Esophagus squamous epithelium (tissue), 5 donors: ENCODE data around the gene NDUFS1. TPM values are rescaled to one million over a fixed set of nuclear protein-coding genes. Genes with fewer than 3 reads are reported as not detected.

Source experiments
- DNase-seq: peaks from one replicate; lab custom pipeline; 2025; lab: John Stamatoyannopoulos, UW
- H3K27ac ChIP-seq, 4 donors: fragments of 200-600 bp; sonication (generic); one replicate each; pipeline ENCODE4 v1.5.1; 2016 to 2019; ENCODE audit warnings: mild to moderate bottlenecking in 1 of 4
- H3K27me3 ChIP-seq, 4 donors: fragments of 200-600 bp; sonication (generic); 1 replicate in 3 of 4; 2 replicates in 1 of 4; pipeline versions ENCODE4 v1.5.1 to v1.6.0; 2017 to 2021; ENCODE audit warnings: antibody characterized with exemption in 1 of 4
- H3K36me3 ChIP-seq, 3 donors: fragments of 200-600 bp; sonication (generic); one replicate each; pipeline ENCODE4 v1.5.1; 2016 to 2019
- H3K4me1 ChIP-seq, 3 donors: fragments of 200-600 bp; sonication (generic); one replicate each; pipeline ENCODE4 v1.5.1; 2017 to 2019
- H3K4me3 ChIP-seq, 4 donors: fragments of 200-600 bp; sonication (generic); 1 replicate in 3 of 4; 2 replicates in 1 of 4; pipeline ENCODE4 v1.5.1; 2016 to 2019; ENCODE audit warnings: mild to moderate bottlenecking in 2 of 4, moderate library complexity in 1 of 4
- H3K9me3 ChIP-seq, 3 donors: fragments of 200-600 bp; sonication (generic); one replicate each; pipeline ENCODE4 v1.5.1; 2016 to 2019
- POLR2A ChIP-seq, 4 donors: fragments of 450-650 bp; IDR thresholded peaks; one replicate each; pipeline ENCODE4 v1.6.1; 2017; ENCODE audit warnings: antibody characterized with exemption in 4 of 4, mild to moderate bottlenecking in 4 of 4, moderate library complexity in 3 of 4
- WGBS, 2 donors: methylation state at CpG; one replicate each; pipeline ENCODE4 v1.1.5; 2018; 5-methylcytosine and 5-hydroxymethylcytosine counted together
- intact Hi-C: fragments of 100-400 bp; cut with DNase I; formaldehyde crosslinking; loops from one replicate; pipeline ENCODE4 v1.15.0; 2022
- small RNA-seq, 4 donors: library from RNA; depleted of rRNA; stranded (forward); fragments of <200 nt; gene quantifications; one replicate each; pipeline ENCODE3, GENCODE V24; 2016
- total RNA-seq, 4 donors: library from RNA; depleted of rRNA; stranded (reverse); fragments of >200 nt; gene quantifications; one replicate each; pipeline ENCODE4 v1.1.0, GENCODE V29; 2016
- TF ChIP-seq, protein P1 (sequence below), 6 experiments: fragments of 450-650 bp in 4 of 6; fragments of 200-600 bp in 2 of 6; sonication (generic) in 2 of 6; IDR thresholded peaks; one replicate each; pipeline ENCODE4 v1.5.1; 2016 to 2019; ENCODE audit warnings: antibody characterized with exemption in 6 of 6, mild to moderate bottlenecking in 4 of 6, moderate library complexity in 4 of 6
- donor health status: DM: yes; HTN: yes; CAD: no.

The NDUFS1 gene
- total RNA-seq, 4 donors from 2014 or later, result 87.5 to 155 (median 95.9) TPM

DNA sequence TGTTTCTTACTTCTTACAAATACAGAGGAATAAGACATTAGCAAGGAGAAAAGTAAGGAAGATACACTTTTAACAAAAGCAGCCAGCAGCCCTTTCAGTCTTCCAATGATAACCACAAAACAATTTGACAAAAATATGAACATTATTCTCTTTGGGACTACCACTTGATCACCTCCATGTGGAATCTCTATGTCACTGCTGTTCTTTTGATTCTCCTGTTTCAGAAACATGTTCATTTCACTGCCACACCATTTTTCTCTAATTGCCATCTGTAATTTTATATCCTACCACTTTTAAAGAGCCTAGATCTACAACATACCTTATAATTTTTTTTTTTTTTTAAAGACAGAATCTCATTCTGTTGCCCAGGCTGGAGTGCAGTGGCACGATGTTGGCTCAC, 84.1 kb downstream of the NDUFS1 start:
- Histone ChIP-seq H3K36me3 (peaks cover 0 to 11% (median 0%) of the 10 kb centered on the region in 3 donors), H3K9me3 (no peaks in the 10 kb centered on the region), H3K4me3 (no peak overlapping the region), H3K4me1 (peaks cover 0 to 54% (median 3%) of the 10 kb centered on the region in 3 donors), H3K27ac (no peak overlapping the region), H3K27me3 (no peaks in the 10 kb centered on the region)
- TF ChIP-seq, protein P1, sequence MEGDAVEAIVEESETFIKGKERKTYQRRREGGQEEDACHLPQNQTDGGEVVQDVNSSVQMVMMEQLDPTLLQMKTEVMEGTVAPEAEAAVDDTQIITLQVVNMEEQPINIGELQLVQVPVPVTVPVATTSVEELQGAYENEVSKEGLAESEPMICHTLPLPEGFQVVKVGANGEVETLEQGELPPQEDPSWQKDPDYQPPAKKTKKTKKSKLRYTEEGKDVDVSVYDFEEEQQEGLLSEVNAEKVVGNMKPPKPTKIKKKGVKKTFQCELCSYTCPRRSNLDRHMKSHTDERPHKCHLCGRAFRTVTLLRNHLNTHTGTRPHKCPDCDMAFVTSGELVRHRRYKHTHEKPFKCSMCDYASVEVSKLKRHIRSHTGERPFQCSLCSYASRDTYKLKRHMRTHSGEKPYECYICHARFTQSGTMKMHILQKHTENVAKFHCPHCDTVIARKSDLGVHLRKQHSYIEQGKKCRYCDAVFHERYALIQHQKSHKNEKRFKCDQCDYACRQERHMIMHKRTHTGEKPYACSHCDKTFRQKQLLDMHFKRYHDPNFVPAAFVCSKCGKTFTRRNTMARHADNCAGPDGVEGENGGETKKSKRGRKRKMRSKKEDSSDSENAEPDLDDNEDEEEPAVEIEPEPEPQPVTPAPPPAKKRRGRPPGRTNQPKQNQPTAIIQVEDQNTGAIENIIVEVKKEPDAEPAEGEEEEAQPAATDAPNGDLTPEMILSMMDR (IDR thresholded peaks at IDR 0.05), result no peak
- TF ChIP-seq POLR2A (IDR thresholded peaks at IDR 0.05), result no peak
- intact Hi-C loops, result no loop called here
- WGBS, 2 donors, result 83 to 100% methylated on average over 1 of the region's 1 CpG
- no peak for DNase-seq

DNA sequence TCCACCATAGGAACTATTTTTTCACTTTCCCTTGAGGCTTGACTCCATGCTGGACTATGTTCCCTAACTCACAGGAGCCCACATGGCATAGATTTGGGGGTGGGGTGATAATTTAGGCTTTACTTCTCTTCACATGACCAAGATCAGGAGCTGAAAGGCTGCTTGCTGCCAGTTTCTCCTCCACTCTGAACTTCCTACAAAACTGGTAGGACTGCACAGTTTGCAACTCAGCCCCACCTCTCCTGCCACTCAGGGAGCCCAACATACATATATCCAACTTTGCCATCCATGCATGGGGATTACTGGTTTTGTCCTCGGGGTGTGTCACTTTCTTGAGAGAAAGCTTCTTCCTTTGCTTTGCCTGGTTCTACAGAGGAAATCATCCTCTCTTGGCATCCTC, 87.4 kb downstream of the NDUFS1 start:
- Histone ChIP-seq H3K4me3 (no peak overlapping the region), H3K27me3 (no peaks in the 10 kb centered on the region), H3K9me3 (no peaks in the 10 kb centered on the region), H3K36me3 (peaks cover 0 to 11% (median 0%) of the 10 kb centered on the region in 3 donors), H3K27ac (peak overlapping the region in 3 of 4 donors; percentile 28 to 69 (median 68)), H3K4me1 (peaks cover 0 to 29% (median 3%) of the 10 kb centered on the region in 3 donors)
- DNase-seq, result no peak
- intact Hi-C loops, result no loop called here
- no peak for TF ChIP-seq POLR2A (IDR thresholded peaks at IDR 0.05)
- TF ChIP-seq, protein P1 (IDR thresholded peaks at IDR 0.05), result no peak
- 27 to 54% methylated on average over 1 of the region's 1 CpG for WGBS, 2 donors

GRCh38 chr2:206069417-206069816, 89.8 kb downstream of the NDUFS1 start:
- H3K36me3 ChIP-seq, result peaks cover 0 to 11% (median 0%) of the 10 kb centered on the region in 3 donors
- WGBS, 2 donors, result 85 to 98% methylated on average over 2 of the region's 2 CpGs
- intact Hi-C loops, result no loop called here
- H3K27me3 ChIP-seq, result no peaks in the 10 kb centered on the region
- no peaks in the 10 kb centered on the region for H3K9me3 ChIP-seq
- H3K4me1 ChIP-seq, result peaks cover 0 to 29% (median 3%) of the 10 kb centered on the region in 3 donors
- TF ChIP-seq, protein P1 (IDR thresholded peaks at IDR 0.05), result no peak
- TF ChIP-seq POLR2A (IDR thresholded peaks at IDR 0.05), result no peak
- DNase-seq, result no peak
- H3K27ac ChIP-seq, result no peak overlapping the region
- H3K4me3 ChIP-seq, result no peak overlapping the region

DNA sequence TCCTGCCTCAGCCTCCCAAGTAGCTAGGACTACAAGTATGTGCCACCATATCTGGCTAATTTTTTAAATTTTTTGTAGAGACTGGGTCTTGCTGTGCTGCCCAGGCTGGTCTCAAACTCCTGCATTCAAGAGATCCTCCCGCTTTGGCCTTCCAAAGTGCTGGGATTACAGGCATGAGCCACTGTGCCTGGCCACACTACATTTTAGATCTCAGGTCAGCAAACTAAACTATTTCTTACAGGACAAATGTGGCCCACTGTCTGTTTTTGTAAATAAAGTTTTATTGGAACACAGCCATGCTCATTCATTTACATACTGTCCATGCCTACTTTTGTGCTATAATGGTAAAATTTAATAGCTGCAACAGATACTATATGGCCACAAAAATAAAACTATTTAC, 91.0 kb downstream of the NDUFS1 start:
- intact Hi-C loops, result no loop called here
- H3K9me3 ChIP-seq, result no peaks in the 10 kb centered on the region
- no peak for DNase-seq
- 92% methylated on average over 1 of the region's 1 CpG for WGBS, 2 donors
- no peak overlapping the region for H3K27ac ChIP-seq
- H3K36me3 ChIP-seq, result peaks cover 0 to 4% (median 0%) of the 10 kb centered on the region in 3 donors
- H3K27me3 ChIP-seq, result no peaks in the 10 kb centered on the region
- TF ChIP-seq, protein P1 (IDR thresholded peaks at IDR 0.05), result no peak
- no peak for TF ChIP-seq POLR2A (IDR thresholded peaks at IDR 0.05)
- peaks cover 0 to 26% (median 3%) of the 10 kb centered on the region in 3 donors for H3K4me1 ChIP-seq
- H3K4me3 ChIP-seq, result no peak overlapping the region

Small RNA genes within 50 kb of the gene (small RNA-seq; reads per million reads assigned to genes)
- gene RF00134 (0 reads per million in 4 donors), gene RF02271 (0 reads per million in 4 donors), gene SNORA41 (0 reads per million in 4 donors), gene SNORD51 (0 to 1.0 (median 0.11) reads per million in 4 donors)

Other genes starting within 250 kb of the NDUFS1 start
- 10 to 100 TPM in 3 of 4 donors, 1 to 10 TPM in 1; 9.6 to 20.2 (median 17.1) TPM for gene INO80D, start 73.3 kb downstream of the NDUFS1 start, total RNA-seq
- gene EEF1B2, start 451 bp upstream of the NDUFS1 start, total RNA-seq, result 100 to 1,000 TPM; 243 to 631 (median 564) TPM
- 1 to 10 TPM; 1.9 to 7.1 (median 5.3) TPM for gene ZDBF2, start 115.2 kb upstream of the NDUFS1 start, total RNA-seq